H9 (cell line): ENCODE measurements around the gene SLC13A5. TPM values are rescaled to one million over a fixed set of nuclear protein-coding genes. Genes with fewer than 3 reads are reported as not detected.

Source experiments
- DNase-seq: peaks from one replicate; pipeline ENCODE4 v3.0.0-alpha.2; 2017
- H2AFZ ChIP-seq: one replicate; pipeline ENCODE4 v1.6.1; 2013; ENCODE audit warnings: mild to moderate bottlenecking, low read length, control low read depth, moderate library complexity
- H2AK5ac ChIP-seq: 2 replicates; pipeline ENCODE4 v1.6.1; 2013; ENCODE audit warnings: low read length, control low read depth, mixed read lengths; ENCODE audit not compliant: insufficient read length
- H2BK120ac ChIP-seq: one replicate; pipeline ENCODE4 v1.6.1; 2013; ENCODE audit warnings: low read depth, mild to moderate bottlenecking, low read length, control low read depth, inconsistent platforms; ENCODE audit not compliant: poor library complexity, severe bottlenecking
- H2BK12ac ChIP-seq: 2 replicates; pipeline ENCODE4 v1.6.1; 2013; ENCODE audit warnings: low read length, control low read depth, mixed read lengths, low read depth; ENCODE audit not compliant: insufficient read length
- H2BK15ac ChIP-seq: 2 replicates; pipeline ENCODE4 v1.6.1; 2013; ENCODE audit warnings: low read depth, low read length, control low read depth
- H2BK20ac ChIP-seq: one replicate; pipeline ENCODE4 v1.6.1; 2013; ENCODE audit warnings: low read depth, mild to moderate bottlenecking, low read length, control low read depth, inconsistent platforms; ENCODE audit not compliant: poor library complexity, severe bottlenecking
- H2BK5ac ChIP-seq: 2 replicates; pipeline ENCODE4 v1.6.1; 2013; ENCODE audit warnings: low read length, control low read depth, mixed read lengths; ENCODE audit not compliant: insufficient read length
- H3K14ac ChIP-seq: 2 replicates; pipeline ENCODE4 v1.6.1; 2013; ENCODE audit warnings: low read length, control low read depth; ENCODE audit not compliant: insufficient read depth
- H3K18ac ChIP-seq: 2 replicates; pipeline ENCODE4 v1.6.1; 2013; ENCODE audit warnings: low read depth, mild to moderate bottlenecking, mixed read lengths, low read length, control low read depth; ENCODE audit not compliant: insufficient read length
- H3K23ac ChIP-seq: 2 replicates; pipeline ENCODE4 v1.6.1; 2013; ENCODE audit warnings: low read length, control low read depth, mixed read lengths, low read depth; ENCODE audit not compliant: insufficient read length
- H3K23me2 ChIP-seq: 2 replicates; pipeline ENCODE4 v1.6.1; 2013; ENCODE audit warnings: low read depth, mild to moderate bottlenecking, mixed read lengths, low read length, control low read depth; ENCODE audit not compliant: insufficient read length, poor library complexity, severe bottlenecking
- H3K27ac ChIP-seq: 2 replicates; pipeline ENCODE4 v1.5.1; 2013; ENCODE audit warnings: low read length, control low read depth, mixed read lengths, low read depth; ENCODE audit not compliant: insufficient read length
- H3K27me3 ChIP-seq: 2 replicates; pipeline ENCODE4 v1.6.1; 2013; ENCODE audit warnings: low read length, control low read depth, inconsistent platforms; ENCODE audit not compliant: insufficient read depth
- H3K4ac ChIP-seq: 2 replicates; pipeline ENCODE4 v1.6.1; 2013; ENCODE audit warnings: low read depth, mild to moderate bottlenecking, control low read depth, inconsistent platforms, low read length, moderate library complexity
- H3K4me1 ChIP-seq: 2 replicates; pipeline ENCODE4 v1.6.1; 2013; ENCODE audit warnings: low read length, control low read depth, inconsistent platforms; ENCODE audit not compliant: insufficient read depth
- H3K4me2 ChIP-seq: 2 replicates; pipeline ENCODE4 v1.6.1; 2013; ENCODE audit warnings: low read length, control low read depth, mixed read lengths; ENCODE audit not compliant: insufficient read length, insufficient read depth
- H3K56ac ChIP-seq: 2 replicates; pipeline ENCODE4 v1.6.1; 2013; ENCODE audit warnings: low read depth, mild to moderate bottlenecking, mixed read lengths, low read length, control low read depth; ENCODE audit not compliant: insufficient read length
- H3K79me1 ChIP-seq: 2 replicates; pipeline ENCODE4 v1.6.1; 2013; ENCODE audit warnings: low read depth, mild to moderate bottlenecking, moderate library complexity, low read length, control low read depth, inconsistent platforms; ENCODE audit not compliant: insufficient read depth, poor library complexity, severe bottlenecking
- H3K79me2 ChIP-seq: 2 replicates; pipeline ENCODE4 v1.6.1; 2013; ENCODE audit warnings: low read length, control low read depth, inconsistent platforms; ENCODE audit not compliant: insufficient read depth
- H3K9ac ChIP-seq: 2 replicates; pipeline ENCODE4 v1.6.1; 2013; ENCODE audit warnings: low read length, control low read depth, mixed read lengths; ENCODE audit not compliant: insufficient read length; ENCODE audit errors: extremely low read depth
- H3K9me3 ChIP-seq: one replicate; pipeline ENCODE4 v1.6.1; 2013; ENCODE audit warnings: low read depth, low read length, inconsistent platforms; ENCODE audit not compliant: control insufficient read depth
- H3T11ph ChIP-seq: one replicate; pipeline ENCODE4 v1.6.1; 2013; ENCODE audit warnings: mild to moderate bottlenecking, low read length, control low read depth, inconsistent platforms
- H4K20me1 ChIP-seq: one replicate; pipeline ENCODE4 v1.6.1; 2013; ENCODE audit not compliant: control insufficient read depth, insufficient read length, insufficient read depth
- H4K5ac ChIP-seq: 2 replicates; pipeline ENCODE4 v1.6.1; 2013; ENCODE audit warnings: low read depth, mild to moderate bottlenecking, mixed read lengths, low read length, control low read depth; ENCODE audit not compliant: insufficient read length
- H4K8ac ChIP-seq: replicated peaks from 2 replicates; pipeline ENCODE4 v1.6.1; 2013; ENCODE audit warnings: low read length, control low read depth, mixed read lengths, low read depth; ENCODE audit not compliant: insufficient read length
- H4K91ac ChIP-seq: 2 replicates; pipeline ENCODE4 v1.6.1; 2013; ENCODE audit warnings: low read depth, mild to moderate bottlenecking, moderate library complexity, mixed read lengths, low read length, control low read depth; ENCODE audit not compliant: insufficient read length
- H3K27ac Mint-ChIP-seq, 3 experiments: 2 replicates in 2 of 3; 3 replicates in 1 of 3; pipeline ENCODE4 v1.8.0; 2020 to 2021; ENCODE audit warnings: mixed read lengths in 3 of 3, mild to moderate bottlenecking in 1 of 3, moderate library complexity in 1 of 3
- H3K27me3 Mint-ChIP-seq: 2 replicates; pipeline ENCODE4 v1.8.0; 2021; ENCODE audit warnings: low read depth, mild to moderate bottlenecking, moderate library complexity, mixed read lengths
- H3K36me3 Mint-ChIP-seq, 3 experiments: 2 replicates in 2 of 3; 3 replicates in 1 of 3; pipeline ENCODE4 v1.8.0; 2020 to 2021; ENCODE audit warnings: low read depth in 3 of 3, mixed read lengths in 3 of 3; ENCODE audit not compliant: insufficient read depth in 1 of 3
- H3K4me1 Mint-ChIP-seq, 2 experiments: 2 replicates each; pipeline ENCODE4 v1.8.0; 2020; ENCODE audit warnings: mixed read lengths in 2 of 2
- H3K4me3 Mint-ChIP-seq, 2 experiments: 2 replicates in 1 of 2; 3 replicates in 1 of 2; pipeline ENCODE4 v1.8.0; 2020 to 2021; ENCODE audit warnings: mild to moderate bottlenecking in 2 of 2, mixed read lengths in 2 of 2, moderate library complexity in 1 of 2
- H3K9me3 Mint-ChIP-seq, 2 experiments: 2 replicates in 1 of 2; 3 replicates in 1 of 2; pipeline ENCODE4 v1.8.0; 2020; ENCODE audit warnings: mild to moderate bottlenecking in 2 of 2, mixed read lengths in 2 of 2, moderate library complexity in 1 of 2
- CTCF ChIP-seq: fragments of 200-600 bp; sonication (generic); conservative IDR thresholded peaks from 3 replicates; pipeline ENCODE4 v1.8.0; 2021; ENCODE audit warnings: antibody characterized with exemption, mild to moderate bottlenecking
- WGBS: extraction: QIAGEN DNeasy Blood & Tissue Kit; methylation state at CpG from one replicate; pipeline ENCODE4 v1.1.7; 2013; ENCODE audit warnings: missing lambda C conversion rate, low lambda C conversion rate, mixed read lengths; ENCODE audit not compliant: insufficient read length; ENCODE audit errors: extremely low coverage; 5-methylcytosine and 5-hydroxymethylcytosine counted together
- total RNA-seq: library from RNA; stranded (reverse); gene quantifications from 2 replicates; pipeline ENCODE4 v1.2.1, GENCODE V29; 2021

The SLC13A5 gene
- total RNA-seq, 1 experiment from 2014 or later = 1.6 TPM

GRCh38 chr17:6757747-6758146, 44.6 kb upstream of the SLC13A5 start:
- H4K91ac ChIP-seq = no peak overlapping the region

More at GRCh38 chr17:6757747-6758146, 44.6 kb upstream of the SLC13A5 start:
- H4K20me1 ChIP-seq = no peaks in the 10 kb centered on the region
- no peak for TF ChIP-seq CTCF
- no peak overlapping the region for H2BK20ac ChIP-seq
- no peaks in the 10 kb centered on the region for H3K27me3 ChIP-seq
- H3K4me1 ChIP-seq = no peaks in the 10 kb centered on the region; the same call in 1 of the 2 replicates
- no peaks in the 10 kb centered on the region for H3K23me2 ChIP-seq
- H2BK5ac ChIP-seq = no peak overlapping the region
- no peak overlapping the region for H3K4me2 ChIP-seq
- no peak overlapping the region for H4K5ac ChIP-seq
- H3K9me3 Mint-ChIP-seq = no peaks in the 10 kb centered on the region
- H3K9me3 ChIP-seq = no peaks in the 10 kb centered on the region
- DNase-seq = no peak
- no peak overlapping the region for H3K27ac Mint-ChIP-seq
- no peak overlapping the region for H3K4ac ChIP-seq
- no CpG with 5 or more reads among the region's 2 CpGs for WGBS
- H2BK15ac ChIP-seq = no peak overlapping the region
- no peak overlapping the region for H2BK12ac ChIP-seq
- no peak overlapping the region for H3T11ph ChIP-seq
- H3K79me2 ChIP-seq = no peaks in the 10 kb centered on the region
- no peak overlapping the region for H3K14ac ChIP-seq
- H3K27ac ChIP-seq = no peak overlapping the region
- peaks cover 32 to 34% of the 10 kb centered on the region in 2 experiments for H3K4me1 Mint-ChIP-seq
- no peak overlapping the region for H2BK120ac ChIP-seq
- H4K8ac ChIP-seq = no peak overlapping the region
- peaks cover 0 to 2% (median 0%) of the 10 kb centered on the region in 3 experiments; a peak in 1 of 7 replicates for H3K36me3 Mint-ChIP-seq
- no peak overlapping the region for H3K4me3 Mint-ChIP-seq
- H2AFZ ChIP-seq = no peak overlapping the region
- H3K56ac ChIP-seq = no peak overlapping the region
- no peak overlapping the region for H2AK5ac ChIP-seq
- H3K23ac ChIP-seq = no peak overlapping the region
- peaks cover 4% of the 10 kb centered on the region for H3K27me3 Mint-ChIP-seq
- H3K9ac ChIP-seq = no peak overlapping the region
- no peaks in the 10 kb centered on the region for H3K79me1 ChIP-seq
- H3K18ac ChIP-seq = no peak overlapping the region
